K562 (cell line): ENCODE results near the gene TRIOBP. TPM values are rescaled to one million over a fixed set of nuclear protein-coding genes. Genes with fewer than 3 reads are reported as not detected.
A peak's percentile ranks its signal among the peaks of the same experiment; 100 is the strongest.

Experiments used
- CHD1 ChIP-seq: fragments of 200-600 bp; sonication (generic); IDR thresholded peaks from one replicate; pipeline ENCODE4 v1.6.1; 2012; ENCODE audit warnings: mild to moderate bottlenecking, moderate library complexity, low read length, inconsistent platforms
- CXXC5 ChIP-seq: fragments of 250-450 bp; sonication (Bioruptor Pico); IDR thresholded peaks from 2 replicates; pipeline ENCODE4 v1.8.0; 2022; ENCODE audit warnings: inconsistent platforms, mild to moderate bottlenecking, moderate library complexity
- DEAF1 ChIP-seq: fragments of 450-650 bp; formaldehyde crosslinking; IDR thresholded peaks from 2 replicates; pipeline ENCODE4 v1.4.0; 2020; ENCODE audit warnings: mild to moderate bottlenecking, moderate library complexity
- GMEB1 ChIP-seq: fragments of 250-450 bp; sonication (Bioruptor Pico); IDR thresholded peaks from 2 replicates; pipeline ENCODE4 v1.4.0; 2020; ENCODE audit warnings: mild to moderate bottlenecking
- PHF8 ChIP-seq: fragments of 200-600 bp; sonication (generic); IDR thresholded peaks from 2 replicates; pipeline ENCODE4 v1.6.1; 2012; ENCODE audit warnings: mixed run types, mild to moderate bottlenecking, inconsistent platforms, low read length, moderate library complexity, borderline replicate concordance
- POLR2A ChIP-seq: fragments of 450-650 bp; conservative IDR thresholded peaks from 2 replicates; pipeline ENCODE4 v1.6.1; 2016
- RAD21 ChIP-seq, 2 experiments: fragments of 250-450 bp in 1 of 2; fragments of 450-650 bp in 1 of 2; sonication (Bioruptor Pico) in 1 of 2; formaldehyde crosslinking in 1 of 2; IDR thresholded peaks in 1 of 2; conservative IDR thresholded peaks in 1 of 2; 2 replicates each; pipeline versions ENCODE4 v1.4.0 to v1.8.0; 2020 to 2022; ENCODE audit warnings: mild to moderate bottlenecking in 2 of 2, moderate library complexity in 1 of 2
- RBFOX2 ChIP-seq: fragments of 200-400 bp; formaldehyde crosslinking; IDR thresholded peaks from 2 replicates; pipeline ENCODE4 v1.6.1; 2017; ENCODE audit warnings: low read depth, mild to moderate bottlenecking, low read length, moderate library complexity
- TCFL5 ChIP-seq: fragments of 250-450 bp; sonication (Bioruptor Pico); conservative IDR thresholded peaks from 2 replicates; pipeline ENCODE4 v1.6.1; 2021; ENCODE audit warnings: mild to moderate bottlenecking, moderate library complexity, matching md5 sums
- TSC22D4 ChIP-seq: fragments of 450-650 bp; IDR thresholded peaks from 2 replicates; pipeline ENCODE4 v1.6.1; 2016; ENCODE audit warnings: missing genetic modification characterization, missing biosample characterization, control low read depth
- VEZF1 ChIP-seq: fragments of 200-800 bp; sonication (Bioruptor generic); IDR thresholded peaks from 2 replicates; pipeline ENCODE4 v1.6.1; 2017; ENCODE audit warnings: missing genetic modification characterization, missing compliant biosample characterization
- ZBTB17 ChIP-seq: fragments of 450-650 bp; formaldehyde crosslinking; IDR thresholded peaks from 2 replicates; pipeline ENCODE4 v1.4.0; 2020; ENCODE audit warnings: mild to moderate bottlenecking
- ZNF696 ChIP-seq: fragments of 250-450 bp; sonication (Bioruptor Pico); conservative IDR thresholded peaks from 2 replicates; pipeline ENCODE4 v1.4.0; 2020; ENCODE audit warnings: mild to moderate bottlenecking, moderate library complexity
- polyA plus RNA-seq, 8 experiments: library from polyadenylated mRNA; depleted of rRNA in 4 of 8; stranded (reverse) in 5 of 8; unstranded in 3 of 8; fragments of >200 nt; fragmentation: Nextera tagmentation in 2 of 8; fragmentation: Illumina TruSeq in 1 of 8; extraction: Ambion mirVana in 2 of 8; extraction: Trizol in 1 of 8; gene quantifications; 2 replicates each; pipeline versions ENCODE4 v1.2.1 to v1.2.3, GENCODE V29; 2011 to 2014; ENCODE audit warnings: inconsistent platforms in 1 of 8, missing spikeins in 1 of 8
- total RNA-seq, 7 experiments: library from RNA; depleted of rRNA in 6 of 7; stranded (reverse); fragments of >200 nt in 6 of 7; fragmentation: Illumina TruSeq in 2 of 7; extraction: Trizol in 2 of 7; gene quantifications; 2 replicates each; pipeline versions ENCODE4 v1.2.1 to v1.2.3, GENCODE V29; 2011 to 2021; ENCODE audit warnings: low replicate concordance in 1 of 7
- TF ChIP-seq, protein P1 (sequence below): fragments of 450-650 bp; IDR thresholded peaks from 2 replicates; pipeline ENCODE4 v1.6.1; 2017; ENCODE audit warnings: antibody characterized with exemption, mild to moderate bottlenecking
- TF ChIP-seq, protein P2 (sequence below): sonication (generic); formaldehyde crosslinking; IDR thresholded peaks from 2 replicates; pipeline ENCODE4 v1.8.0; 2022; ENCODE audit warnings: missing genetic modification reagents, mild to moderate bottlenecking, moderate library complexity, borderline replicate concordance

Gene TRIOBP
- total and polyA plus RNA-seq, 9 of the 15 experiments (the other 6 are each of a cell fraction or from before 2014, with no cell fraction given): 0.24 to 13.8 (median 5.5) TPM

- peak; percentile 69 to 92 for TF ChIP-seq RAD21 (CRISPR knock-in tag; conservative IDR thresholded peaks at IDR 0.05 in 1 of 2, IDR thresholded peaks at IDR 0.05 in 1 of 2)
- TF ChIP-seq TCFL5 (CRISPR knock-in tag): no peak
- TF ChIP-seq, protein P1, sequence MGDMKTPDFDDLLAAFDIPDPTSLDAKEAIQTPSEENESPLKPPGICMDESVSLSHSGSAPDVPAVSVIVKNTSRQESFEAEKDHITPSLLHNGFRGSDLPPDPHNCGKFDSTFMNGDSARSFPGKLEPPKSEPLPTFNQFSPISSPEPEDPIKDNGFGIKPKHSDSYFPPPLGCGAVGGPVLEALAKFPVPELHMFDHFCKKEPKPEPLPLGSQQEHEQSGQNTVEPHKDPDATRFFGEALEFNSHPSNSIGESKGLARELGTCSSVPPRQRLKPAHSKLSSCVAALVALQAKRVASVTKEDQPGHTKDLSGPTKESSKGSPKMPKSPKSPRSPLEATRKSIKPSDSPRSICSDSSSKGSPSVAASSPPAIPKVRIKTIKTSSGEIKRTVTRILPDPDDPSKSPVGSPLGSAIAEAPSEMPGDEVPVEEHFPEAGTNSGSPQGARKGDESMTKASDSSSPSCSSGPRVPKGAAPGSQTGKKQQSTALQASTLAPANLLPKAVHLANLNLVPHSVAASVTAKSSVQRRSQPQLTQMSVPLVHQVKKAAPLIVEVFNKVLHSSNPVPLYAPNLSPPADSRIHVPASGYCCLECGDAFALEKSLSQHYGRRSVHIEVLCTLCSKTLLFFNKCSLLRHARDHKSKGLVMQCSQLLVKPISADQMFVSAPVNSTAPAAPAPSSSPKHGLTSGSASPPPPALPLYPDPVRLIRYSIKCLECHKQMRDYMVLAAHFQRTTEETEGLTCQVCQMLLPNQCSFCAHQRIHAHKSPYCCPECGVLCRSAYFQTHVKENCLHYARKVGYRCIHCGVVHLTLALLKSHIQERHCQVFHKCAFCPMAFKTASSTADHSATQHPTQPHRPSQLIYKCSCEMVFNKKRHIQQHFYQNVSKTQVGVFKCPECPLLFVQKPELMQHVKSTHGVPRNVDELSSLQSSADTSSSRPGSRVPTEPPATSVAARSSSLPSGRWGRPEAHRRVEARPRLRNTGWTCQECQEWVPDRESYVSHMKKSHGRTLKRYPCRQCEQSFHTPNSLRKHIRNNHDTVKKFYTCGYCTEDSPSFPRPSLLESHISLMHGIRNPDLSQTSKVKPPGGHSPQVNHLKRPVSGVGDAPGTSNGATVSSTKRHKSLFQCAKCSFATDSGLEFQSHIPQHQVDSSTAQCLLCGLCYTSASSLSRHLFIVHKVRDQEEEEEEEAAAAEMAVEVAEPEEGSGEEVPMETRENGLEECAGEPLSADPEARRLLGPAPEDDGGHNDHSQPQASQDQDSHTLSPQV: no peak
- no peak for TF ChIP-seq TSC22D4 (tag)
- no peak for TF ChIP-seq RBFOX2
- TF ChIP-seq PHF8: no peak
- TF ChIP-seq CXXC5 (CRISPR knock-in tag): no peak
- TF ChIP-seq ZNF696 (CRISPR knock-in tag): no peak
- TF ChIP-seq GMEB1: no peak
- TF ChIP-seq, protein P2, sequence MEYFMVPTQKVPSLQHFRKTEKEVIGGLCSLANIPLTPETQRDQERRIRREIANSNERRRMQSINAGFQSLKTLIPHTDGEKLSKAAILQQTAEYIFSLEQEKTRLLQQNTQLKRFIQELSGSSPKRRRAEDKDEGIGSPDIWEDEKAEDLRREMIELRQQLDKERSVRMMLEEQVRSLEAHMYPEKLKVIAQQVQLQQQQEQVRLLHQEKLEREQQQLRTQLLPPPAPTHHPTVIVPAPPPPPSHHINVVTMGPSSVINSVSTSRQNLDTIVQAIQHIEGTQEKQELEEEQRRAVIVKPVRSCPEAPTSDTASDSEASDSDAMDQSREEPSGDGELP (CRISPR knock-in tag): peak; percentile 63; the same call in 1 of the 2 replicates
- TF ChIP-seq ZBTB17: no peak
- TF ChIP-seq VEZF1 (CRISPR knock-in tag): peak; percentile 23; the same call in 1 of the 2 replicates
- no peak for TF ChIP-seq POLR2A
- TF ChIP-seq CHD1: no peak
- peak; percentile 51; the same call in 1 of the 2 replicates for TF ChIP-seq DEAF1
Observed at GRCh38 chr22:37681556-37682049, 15.2 kb upstream of the TRIOBP start (continued).
